Nephron progenitor cell (in vitro differentiated cells): Measurements from ENCODE around the gene POLL.

Experiments used
- DNase-seq: peaks from one replicate; pipeline ENCODE4 v3.0.0; 2021
- H3K27ac Mint-ChIP-seq: 2 replicates; pipeline ENCODE4 v1.8.0; 2021; ENCODE audit warnings: mild to moderate bottlenecking, moderate library complexity, mixed read lengths
- H3K27me3 Mint-ChIP-seq: 2 replicates; pipeline ENCODE4 v1.8.0; 2021; ENCODE audit warnings: mild to moderate bottlenecking, low read depth, mixed read lengths; ENCODE audit not compliant: poor library complexity
- H3K36me3 Mint-ChIP-seq: 2 replicates; pipeline ENCODE4 v1.8.0; 2021; ENCODE audit warnings: low read depth, mixed read lengths
- H3K4me1 Mint-ChIP-seq: 2 replicates; pipeline ENCODE4 v1.8.0; 2021; ENCODE audit warnings: mixed read lengths
- H3K4me3 Mint-ChIP-seq: 2 replicates; pipeline ENCODE4 v1.8.0; 2021; ENCODE audit warnings: mild to moderate bottlenecking, moderate library complexity, mixed read lengths
- H3K9me3 Mint-ChIP-seq: 2 replicates; pipeline ENCODE4 v1.8.0; 2021; ENCODE audit warnings: mild to moderate bottlenecking, moderate library complexity, mixed read lengths
- CTCF ChIP-seq: fragments of 200-600 bp; sonication (generic); IDR thresholded peaks from 2 replicates; pipeline ENCODE4 v1.5.0; 2021; ENCODE audit warnings: antibody characterized with exemption

Gene POLL

DNA sequence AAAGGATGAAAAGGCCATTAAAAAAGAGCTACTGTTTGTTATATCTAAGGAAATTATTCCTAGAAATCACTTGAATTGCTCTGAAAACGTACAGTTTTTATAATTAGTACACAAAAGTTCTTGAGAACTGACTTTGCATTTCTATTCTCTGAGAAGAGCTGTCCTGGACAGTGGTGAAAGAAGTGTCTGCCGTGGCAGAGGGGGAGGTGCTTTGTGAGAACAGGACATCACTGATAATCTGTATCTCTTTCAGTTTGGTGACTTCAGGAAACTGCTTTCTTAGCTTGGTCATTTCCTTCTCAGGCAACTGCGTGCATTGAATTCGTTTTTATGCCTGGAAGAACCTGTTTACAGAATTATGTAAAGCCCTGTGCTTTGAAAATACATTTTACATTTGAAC lies 52.1 kb downstream of the POLL start:
- TF ChIP-seq CTCF: no peak
- H3K27me3 Mint-ChIP-seq: peaks cover 3% of the 10 kb centered on the region
- DNase-seq: no peak
- H3K36me3 Mint-ChIP-seq: peaks cover 26% of the 10 kb centered on the region
- H3K27ac Mint-ChIP-seq: no peak overlapping the region
- no peaks in the 10 kb centered on the region for H3K4me1 Mint-ChIP-seq
- H3K4me3 Mint-ChIP-seq: no peak overlapping the region
- H3K9me3 Mint-ChIP-seq: no peaks in the 10 kb centered on the region

DNA sequence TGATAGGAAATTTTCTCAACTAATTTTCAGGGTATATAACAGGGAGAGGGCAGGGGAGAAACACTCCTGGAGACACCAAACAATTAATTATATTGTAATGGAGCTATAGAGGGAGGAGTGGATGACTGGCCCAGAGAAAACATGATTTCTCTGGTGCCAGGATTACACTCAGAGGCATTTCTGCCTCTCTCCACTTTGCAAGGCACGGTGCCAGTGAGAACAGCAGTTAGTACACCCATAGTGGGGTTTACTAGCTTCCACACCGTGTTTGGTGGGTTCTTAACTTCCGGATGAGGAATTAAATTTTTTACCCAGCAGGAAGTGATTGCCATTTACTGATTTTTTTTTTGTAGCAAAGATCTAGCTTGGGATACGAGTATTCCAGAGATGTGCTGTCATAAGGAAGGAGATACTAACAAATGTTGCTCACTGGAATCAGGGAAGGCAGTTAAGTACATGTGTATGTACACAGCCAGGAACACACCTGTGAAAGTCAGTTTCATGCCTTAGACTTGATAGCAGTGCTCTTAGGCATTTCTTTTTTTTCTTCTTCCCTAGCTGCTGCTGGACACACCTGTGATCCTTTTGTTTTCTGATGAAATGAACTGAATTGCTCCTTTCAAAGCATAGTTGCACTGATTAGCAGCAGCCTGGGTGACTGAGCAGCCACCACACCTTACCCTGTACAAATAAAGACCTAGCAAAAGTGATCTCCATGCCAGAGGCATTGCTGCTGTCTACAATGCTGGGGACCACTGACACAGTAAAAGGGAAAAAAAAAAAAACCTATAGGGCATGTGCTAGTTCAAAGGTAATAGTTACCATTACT lies 58.1 kb downstream of the POLL start:
- Mint-ChIP-seq H3K4me1 (no peaks in the 10 kb centered on the region), H3K36me3 (peaks cover 13% of the 10 kb centered on the region), H3K9me3 (no peaks in the 10 kb centered on the region), H3K27ac (no peak overlapping the region), H3K4me3 (no peak overlapping the region), H3K27me3 (peaks cover 3% of the 10 kb centered on the region)
- DNase-seq: no peak
- no peak for TF ChIP-seq CTCF

DNA sequence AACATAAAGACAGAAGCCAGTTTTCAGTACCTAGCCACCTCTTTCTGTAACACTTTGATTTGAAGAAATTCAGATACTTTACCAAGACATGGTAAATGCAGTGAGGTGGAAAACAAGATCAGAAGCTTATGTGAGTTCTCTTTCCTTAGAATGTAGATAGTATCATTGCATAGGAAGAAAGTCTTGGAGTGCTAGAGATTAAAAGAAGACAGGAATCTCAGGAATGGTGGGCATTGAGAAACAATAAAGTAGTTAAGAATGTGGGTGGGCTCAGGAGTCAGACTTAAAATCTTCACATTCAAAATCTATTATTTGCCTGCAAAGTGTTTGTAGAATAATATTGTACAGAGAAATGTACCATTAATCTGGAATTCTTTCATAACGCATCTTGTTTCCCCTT lies 58.9 kb downstream of the POLL start:
- H3K27me3 Mint-ChIP-seq: peaks cover 3% of the 10 kb centered on the region
- DNase-seq: no peak
- TF ChIP-seq CTCF: no peak
- H3K27ac Mint-ChIP-seq: no peak overlapping the region
- H3K36me3 Mint-ChIP-seq: peaks cover 9% of the 10 kb centered on the region
- H3K4me3 Mint-ChIP-seq: no peak overlapping the region
- no peaks in the 10 kb centered on the region for H3K9me3 Mint-ChIP-seq
- no peaks in the 10 kb centered on the region for H3K4me1 Mint-ChIP-seq
